ENCODE results near the gene KANTR.

The KANTR gene

DNA sequence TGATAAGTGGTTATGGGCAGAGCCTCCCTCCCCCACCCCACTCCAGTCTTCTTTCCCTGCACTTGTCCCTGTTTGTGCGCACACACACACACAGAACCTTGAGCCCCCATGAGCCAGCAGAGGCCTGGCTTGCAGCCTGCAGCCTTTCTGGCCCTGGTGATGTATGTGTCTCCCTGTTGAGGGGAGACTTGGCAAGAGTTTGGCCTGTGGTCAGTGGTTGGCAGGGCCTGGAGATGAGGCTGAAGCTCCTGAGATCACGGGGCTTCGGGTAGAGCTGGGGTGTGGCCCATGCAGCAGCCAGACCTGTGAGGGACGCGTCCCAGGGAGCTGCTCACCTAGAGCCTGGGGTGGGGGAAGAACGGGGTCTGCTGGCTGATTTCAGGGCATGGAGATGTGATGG, 43.1 kb upstream of the KANTR start:
- no peak for DNase-seq
- no peak overlapping the region for H2BK15ac ChIP-seq (replicated peaks; ENCODE audit: low read depth)
- no peak overlapping the region for H2AK5ac ChIP-seq (ENCODE audit: low read length)
- peaks cover 2% of the 10 kb centered on the region for H3K79me2 ChIP-seq (ENCODE audit: control insufficient read depth, insufficient read depth, low read length)
- no peak overlapping the region for H3K18ac ChIP-seq (ENCODE audit: low read length)
- WGBS (ENCODE audit: extremely low coverage, insufficient coverage, low lambda C conversion rate): no CpG with 5 or more reads among the region's 6 CpGs
- H3K4me2 ChIP-seq (ENCODE audit: low read length): no peak overlapping the region
- no peak overlapping the region for H3K4me3 ChIP-seq (ENCODE audit: low read length)
- no peaks in the 10 kb centered on the region for H3K4me1 ChIP-seq (ENCODE audit: control insufficient read depth, low read depth, low read length)
- H3K4ac ChIP-seq (ENCODE audit: low read depth, low read length): no peak overlapping the region
- H3K56ac ChIP-seq (ENCODE audit: low read length): no peak overlapping the region
- H4K5ac ChIP-seq (ENCODE audit: low read length): no peak overlapping the region
- H3K79me1 ChIP-seq (ENCODE audit: low read length): no peaks in the 10 kb centered on the region
- H3K23ac ChIP-seq (ENCODE audit: low read length): no peak overlapping the region
- no peak overlapping the region for H3K9ac ChIP-seq (ENCODE audit: low read length)
- no peak overlapping the region for H2BK120ac ChIP-seq (ENCODE audit: low read depth, low read length)
- no peak overlapping the region for H3K27ac ChIP-seq (ENCODE audit: low read depth, low read length)
- no peak overlapping the region for H4K8ac ChIP-seq (ENCODE audit: low read depth, low read length)
- H3K27me3 ChIP-seq (ENCODE audit: insufficient read depth, low read length, poor library complexity): no peaks in the 10 kb centered on the region
- H3K36me3 ChIP-seq (ENCODE audit: control insufficient read depth, insufficient read depth, low read length): no peaks in the 10 kb centered on the region
- H2BK5ac ChIP-seq (ENCODE audit: low read length): no peak overlapping the region

DNA sequence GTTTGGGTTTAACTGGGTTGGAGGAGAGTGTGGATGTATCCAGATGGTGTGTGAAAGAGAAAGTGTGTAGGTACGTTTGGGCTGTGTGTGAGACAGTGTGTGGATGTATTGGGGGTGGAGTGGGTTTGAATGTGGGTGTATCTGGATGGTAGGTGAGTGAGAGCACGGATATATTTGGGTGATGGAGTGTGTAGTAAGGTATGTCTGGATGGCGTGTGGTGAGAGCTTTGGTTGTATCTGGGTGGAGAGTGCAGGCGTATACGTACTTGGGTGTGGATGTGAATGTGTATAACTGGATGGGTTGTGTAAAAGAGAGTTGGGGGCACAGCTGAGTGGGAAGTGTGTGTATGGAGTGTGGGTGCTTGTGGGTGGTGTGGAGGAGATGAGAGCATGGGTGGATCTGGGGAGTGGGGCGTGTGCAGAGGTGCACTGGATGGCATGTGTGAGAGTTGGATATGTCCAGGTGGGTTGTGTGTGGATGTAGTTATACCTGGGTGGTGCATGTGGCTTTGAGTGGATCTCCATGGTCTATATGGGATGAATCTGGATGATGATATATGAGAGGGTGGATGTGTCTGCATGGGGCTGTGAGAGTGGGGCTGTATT, 38.6 kb upstream of the KANTR start:
- no peak overlapping the region for H3K56ac ChIP-seq (ENCODE audit: low read length)
- peaks cover 2% of the 10 kb centered on the region for H3K79me2 ChIP-seq (ENCODE audit: control insufficient read depth, insufficient read depth, low read length)
- H3K4me3 ChIP-seq (ENCODE audit: low read length): no peak overlapping the region
- H4K8ac ChIP-seq (ENCODE audit: low read depth, low read length): no peak overlapping the region
- no peak for DNase-seq
- H4K5ac ChIP-seq (ENCODE audit: low read length): no peak overlapping the region
- H3K23ac ChIP-seq (ENCODE audit: low read length): no peak overlapping the region
- no peaks in the 10 kb centered on the region for H3K27me3 ChIP-seq (ENCODE audit: insufficient read depth, low read length, poor library complexity)
- H3K79me1 ChIP-seq (ENCODE audit: low read length): no peaks in the 10 kb centered on the region
- H3K9ac ChIP-seq (ENCODE audit: low read length): no peak overlapping the region
- no peak overlapping the region for H2BK15ac ChIP-seq (replicated peaks; ENCODE audit: low read depth)
- H2BK5ac ChIP-seq (ENCODE audit: low read length): no peak overlapping the region
- 100% methylated on average over 1 of the region's 6 CpGs for WGBS (ENCODE audit: extremely low coverage, insufficient coverage, low lambda C conversion rate)
- no peak overlapping the region for H3K27ac ChIP-seq (ENCODE audit: low read depth, low read length)
- no peaks in the 10 kb centered on the region for H3K36me3 ChIP-seq (ENCODE audit: control insufficient read depth, insufficient read depth, low read length)
- no peaks in the 10 kb centered on the region for H3K4me1 ChIP-seq (ENCODE audit: control insufficient read depth, low read depth, low read length)
- H2BK120ac ChIP-seq (ENCODE audit: low read depth, low read length): no peak overlapping the region
- H3K4me2 ChIP-seq (ENCODE audit: low read length): no peak overlapping the region
- H2AK5ac ChIP-seq (ENCODE audit: low read length): no peak overlapping the region
- no peak overlapping the region for H3K4ac ChIP-seq (ENCODE audit: low read depth, low read length)
- H3K18ac ChIP-seq (ENCODE audit: low read length): no peak overlapping the region

GRCh38 chrX:53056292-53056691, 37.6 kb upstream of the KANTR start:
- no peak overlapping the region for H3K9ac ChIP-seq (ENCODE audit: low read length)

DNA sequence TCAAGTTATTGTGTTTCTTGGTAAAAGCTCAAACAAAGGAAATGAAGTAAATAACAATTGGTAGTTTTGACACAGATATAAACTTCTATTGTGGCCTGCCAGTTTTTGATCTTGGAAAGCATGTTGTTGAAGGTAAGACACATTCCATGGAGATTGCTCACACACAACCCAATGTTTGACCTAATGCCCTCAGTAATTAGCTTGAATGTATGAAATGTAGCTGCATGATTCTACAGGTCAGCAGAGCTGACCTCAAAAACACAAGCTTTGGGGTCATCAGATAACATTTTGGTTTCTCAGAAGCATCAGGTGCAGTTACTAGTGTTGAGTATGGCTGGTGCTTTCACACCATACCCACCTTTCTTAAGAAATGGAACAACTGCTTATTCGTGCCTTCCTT, 28.8 kb upstream of the KANTR start:
- WGBS (ENCODE audit: extremely low coverage, insufficient coverage, low lambda C conversion rate): no CpG with 5 or more reads among the region's 1 CpG
- H2BK120ac ChIP-seq (ENCODE audit: low read depth, low read length): no peak overlapping the region
- no peak for DNase-seq

More at GRCh38 chrX:53056292-53056691, 37.6 kb upstream of the KANTR start:
- H3K56ac ChIP-seq (ENCODE audit: low read length): no peak overlapping the region
- H3K4me2 ChIP-seq (ENCODE audit: low read length): no peak overlapping the region
- no peak overlapping the region for H3K27ac ChIP-seq (ENCODE audit: low read depth, low read length)
- no peaks in the 10 kb centered on the region for H3K79me2 ChIP-seq (ENCODE audit: control insufficient read depth, insufficient read depth, low read length)
- no CpG with 5 or more reads among the region's 5 CpGs for whole genome bisulfite sequencing (ENCODE audit: extremely low coverage, insufficient coverage, low lambda C conversion rate)
- no peak overlapping the region for H4K5ac ChIP-seq (ENCODE audit: low read length)
- no peaks in the 10 kb centered on the region for H3K4me1 ChIP-seq (ENCODE audit: control insufficient read depth, low read depth, low read length)
- no peak for DNase-seq
- H2BK120ac ChIP-seq (ENCODE audit: low read depth, low read length): no peak overlapping the region
- H3K4me3 ChIP-seq (ENCODE audit: low read length): no peak overlapping the region
- no peaks in the 10 kb centered on the region for H3K27me3 ChIP-seq (ENCODE audit: insufficient read depth, low read length, poor library complexity)
- H4K8ac ChIP-seq (ENCODE audit: low read depth, low read length): no peak overlapping the region
- H2BK15ac ChIP-seq (replicated peaks; ENCODE audit: low read depth): no peak overlapping the region
- no peak overlapping the region for H3K23ac ChIP-seq (ENCODE audit: low read length)
- no peaks in the 10 kb centered on the region for H3K36me3 ChIP-seq (ENCODE audit: control insufficient read depth, insufficient read depth, low read length)
- H3K18ac ChIP-seq (ENCODE audit: low read length): no peak overlapping the region
- H3K79me1 ChIP-seq (ENCODE audit: low read length): no peaks in the 10 kb centered on the region
- no peak overlapping the region for H2BK5ac ChIP-seq (ENCODE audit: low read length)
- H3K4ac ChIP-seq (ENCODE audit: low read depth, low read length): no peak overlapping the region
- H2AK5ac ChIP-seq (ENCODE audit: low read length): no peak overlapping the region

DNA sequence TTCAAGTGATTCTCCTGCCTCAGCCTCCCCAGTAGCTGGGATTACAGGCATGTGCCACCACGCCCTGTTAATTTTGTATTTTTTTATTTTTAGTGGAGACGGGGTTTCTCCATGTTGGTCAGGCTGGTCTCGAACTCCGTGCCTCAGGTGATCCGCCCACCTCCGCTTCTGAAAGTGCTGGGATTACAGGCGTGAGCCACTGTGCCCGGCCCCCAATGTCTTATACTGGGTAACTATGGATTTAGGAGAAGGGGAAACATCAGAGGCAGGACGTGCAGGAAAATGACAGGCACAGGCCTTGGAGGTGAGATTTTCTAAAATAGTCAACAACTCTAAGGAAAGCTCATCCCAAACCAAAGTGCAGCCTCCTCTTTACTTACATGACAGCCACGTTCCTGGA, 22.9 kb upstream of the KANTR start:
- H3K79me2 ChIP-seq (ENCODE audit: control insufficient read depth, insufficient read depth, low read length): no peaks in the 10 kb centered on the region
- H3K27me3 ChIP-seq (ENCODE audit: insufficient read depth, low read length, poor library complexity): no peaks in the 10 kb centered on the region
- H4K5ac ChIP-seq (ENCODE audit: low read length): no peak overlapping the region
- H3K4me2 ChIP-seq (ENCODE audit: low read length): no peak overlapping the region
- H3K4me3 ChIP-seq (ENCODE audit: low read length): no peak overlapping the region
- no peak overlapping the region for H4K8ac ChIP-seq (ENCODE audit: low read depth, low read length)
- DNase-seq: no peak
- H2BK5ac ChIP-seq (ENCODE audit: low read length): no peak overlapping the region
- no peaks in the 10 kb centered on the region for H3K4me1 ChIP-seq (ENCODE audit: control insufficient read depth, low read depth, low read length)
- H3K18ac ChIP-seq (ENCODE audit: low read length): no peak overlapping the region
- H3K79me1 ChIP-seq (ENCODE audit: low read length): no peaks in the 10 kb centered on the region
- no peak overlapping the region for H2BK15ac ChIP-seq (replicated peaks; ENCODE audit: low read depth)
- H3K4ac ChIP-seq (ENCODE audit: low read depth, low read length): no peak overlapping the region
- no peak overlapping the region for H3K9ac ChIP-seq (ENCODE audit: low read length)
- no peak overlapping the region for H3K56ac ChIP-seq (ENCODE audit: low read length)
- H3K36me3 ChIP-seq (ENCODE audit: control insufficient read depth, insufficient read depth, low read length): no peaks in the 10 kb centered on the region
- H3K23ac ChIP-seq (ENCODE audit: low read length): no peak overlapping the region
- no CpG with 5 or more reads among the region's 10 CpGs for WGBS (ENCODE audit: extremely low coverage, insufficient coverage, low lambda C conversion rate)
- no peak overlapping the region for H2BK120ac ChIP-seq (ENCODE audit: low read depth, low read length)
- H3K27ac ChIP-seq (ENCODE audit: low read depth, low read length): no peak overlapping the region
- no peak overlapping the region for H2AK5ac ChIP-seq (ENCODE audit: low read length)

More for the DNA sequence above, 28.8 kb upstream of the KANTR start:
- no peak overlapping the region for H3K56ac ChIP-seq (ENCODE audit: low read length)
- H3K79me1 ChIP-seq (ENCODE audit: low read length): no peaks in the 10 kb centered on the region
- H3K4me3 ChIP-seq (ENCODE audit: low read length): no peak overlapping the region
- H4K5ac ChIP-seq (ENCODE audit: low read length): no peak overlapping the region
- no peaks in the 10 kb centered on the region for H3K27me3 ChIP-seq (ENCODE audit: insufficient read depth, low read length, poor library complexity)
- H3K4me2 ChIP-seq (ENCODE audit: low read length): no peak overlapping the region
- H2AK5ac ChIP-seq (ENCODE audit: low read length): no peak overlapping the region
- no peak overlapping the region for H3K4ac ChIP-seq (ENCODE audit: low read depth, low read length)
- H3K23ac ChIP-seq (ENCODE audit: low read length): no peak overlapping the region
- H3K9ac ChIP-seq (ENCODE audit: low read length): no peak overlapping the region
- no peak overlapping the region for H2BK5ac ChIP-seq (ENCODE audit: low read length)
- H3K27ac ChIP-seq (ENCODE audit: low read depth, low read length): no peak overlapping the region
- no peaks in the 10 kb centered on the region for H3K79me2 ChIP-seq (ENCODE audit: control insufficient read depth, insufficient read depth, low read length)
- H3K18ac ChIP-seq (ENCODE audit: low read length): no peak overlapping the region
- no peaks in the 10 kb centered on the region for H3K4me1 ChIP-seq (ENCODE audit: control insufficient read depth, low read depth, low read length)
- H3K36me3 ChIP-seq (ENCODE audit: control insufficient read depth, insufficient read depth, low read length): no peaks in the 10 kb centered on the region
- H2BK15ac ChIP-seq (replicated peaks; ENCODE audit: low read depth): no peak overlapping the region
- H4K8ac ChIP-seq (ENCODE audit: low read depth, low read length): no peak overlapping the region

Measured in mesendoderm (in vitro differentiated cells).